ENCODE results near the gene RIC1.
"Not testable (repeated sequence)": the region's sequence is repeated elsewhere in the genome, so short reads cannot be mapped to it uniquely, and the experiment has no call there.

The RIC1 gene

DNA sequence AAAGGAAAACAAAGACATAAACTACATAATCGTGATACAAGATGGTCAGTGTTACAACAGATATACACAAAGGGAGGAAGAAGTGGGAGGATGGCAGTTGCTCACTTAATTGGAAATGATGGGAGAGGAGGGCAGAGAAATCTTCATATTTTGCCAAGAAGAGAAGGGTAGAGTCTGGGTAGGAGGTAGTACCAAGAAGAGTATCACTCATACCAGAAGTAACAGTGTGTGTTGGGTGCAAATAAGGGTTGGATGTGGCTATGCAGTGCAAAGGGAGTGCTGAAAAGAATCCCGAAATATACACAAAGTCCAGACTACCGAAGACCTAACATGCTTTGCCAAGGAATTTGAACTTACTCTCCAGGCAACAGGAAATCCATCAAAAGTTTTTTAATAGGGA is 163.0 kb downstream of the RIC1 start:
- no peak for DNase-seq

GRCh38 chr9:5793812-5794211 is 164.9 kb downstream of the RIC1 start:
- no peak for DNase-seq

DNA sequence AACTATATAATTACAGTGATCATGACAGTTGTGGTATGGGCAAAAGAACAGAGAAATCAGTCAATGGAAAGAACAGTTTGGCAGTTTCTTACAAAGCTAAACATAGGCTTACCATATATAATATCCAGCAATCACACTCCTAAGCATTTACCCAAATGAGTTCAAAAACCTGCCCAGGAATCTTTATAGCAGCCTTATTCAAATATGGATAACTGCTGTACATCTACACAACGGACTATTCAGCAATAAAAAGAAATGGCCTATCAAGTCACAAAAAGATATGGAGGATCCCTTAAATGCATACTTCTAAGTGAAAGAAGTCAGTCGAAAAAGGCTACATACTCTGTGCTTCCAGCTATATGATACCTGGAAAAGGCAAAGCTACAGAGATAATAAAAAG is 167.4 kb downstream of the RIC1 start:
- DNase-seq, result no peak

- DNase-seq, result no peak
Observed at GRCh38 chr9:5798581-5798980, 169.7 kb downstream of the RIC1 start.

- no peak for DNase-seq
Observed at GRCh38 chr9:5799314-5799713, 170.4 kb downstream of the RIC1 start.

DNA sequence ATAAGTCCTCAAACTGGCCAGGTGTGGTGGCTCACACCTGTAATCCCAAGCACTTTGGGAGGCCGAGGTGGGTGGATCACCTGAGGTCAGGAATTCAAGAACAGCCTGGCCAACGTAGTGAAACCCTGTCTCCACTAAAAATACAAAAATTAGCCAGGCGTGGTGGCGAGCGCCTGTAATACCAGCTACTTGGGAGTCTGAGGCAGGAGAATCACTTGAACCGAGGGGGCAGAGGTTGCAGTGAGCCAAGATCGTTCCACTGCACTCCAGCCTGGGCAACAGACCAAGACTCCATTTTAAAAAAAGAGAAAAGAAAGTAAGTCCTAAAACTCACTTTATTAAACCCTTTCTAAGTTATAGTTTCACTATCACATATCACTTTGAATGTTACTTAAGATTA is 171.5 kb downstream of the RIC1 start:
- DNase-seq, result not testable (repeated sequence)

- DNase-seq, result no peak
Observed at GRCh38 chr9:5800969-5801738, 172.2 kb downstream of the RIC1 start.

DNA sequence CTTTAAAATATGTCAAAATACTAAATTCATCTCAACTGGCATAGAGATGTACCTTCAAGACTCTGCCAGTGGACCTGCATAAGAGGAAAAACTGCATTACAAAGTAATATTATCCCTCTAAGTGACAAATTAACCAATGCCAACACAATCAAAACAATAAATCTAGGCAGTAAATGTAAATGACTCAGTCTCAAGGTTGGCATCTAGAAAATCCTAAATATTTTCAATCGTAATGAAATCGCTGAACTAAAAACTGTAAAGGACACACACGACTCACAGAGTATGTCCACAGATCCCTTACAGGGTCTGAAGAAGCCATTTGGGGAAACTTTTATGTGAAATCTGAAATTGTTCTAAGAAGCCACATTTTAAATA is 172.8 kb downstream of the RIC1 start:
- DNase-seq, result no peak

- DNase-seq, result no peak
Observed at GRCh38 chr9:5805478-5805877, 176.6 kb downstream of the RIC1 start.

- no peak for DNase-seq
Observed at GRCh38 chr9:5811751-5812150, 182.8 kb downstream of the RIC1 start.

GRCh38 chr9:5813824-5814223 is 184.9 kb downstream of the RIC1 start:
- no peak for DNase-seq

- no peak for DNase-seq
Observed at GRCh38 chr9:5815461-5815860, 186.6 kb downstream of the RIC1 start.

DNA sequence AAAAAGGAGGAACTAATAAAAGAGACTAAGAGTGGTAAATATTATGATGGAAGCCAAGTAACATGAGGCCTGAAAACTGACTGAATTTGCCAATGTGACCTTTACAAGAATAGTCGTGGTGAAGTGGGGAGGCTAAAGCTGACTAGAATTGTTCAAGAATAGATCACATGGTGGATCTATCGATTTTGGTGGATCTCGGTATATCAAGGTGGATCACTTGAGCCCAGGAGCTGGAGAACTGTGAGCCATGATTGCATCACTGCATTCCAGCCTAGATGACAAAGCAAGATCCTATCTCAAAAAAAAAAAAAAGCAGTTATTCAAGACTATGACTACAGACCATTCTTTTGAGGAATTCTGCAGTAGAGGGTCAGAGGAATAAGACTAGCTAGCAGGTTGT is 189.0 kb downstream of the RIC1 start:
- DNase-seq, result no peak

GRCh38 chr9:5818424-5819142 is 189.7 kb downstream of the RIC1 start:
- no peak for DNase-seq

DNA sequence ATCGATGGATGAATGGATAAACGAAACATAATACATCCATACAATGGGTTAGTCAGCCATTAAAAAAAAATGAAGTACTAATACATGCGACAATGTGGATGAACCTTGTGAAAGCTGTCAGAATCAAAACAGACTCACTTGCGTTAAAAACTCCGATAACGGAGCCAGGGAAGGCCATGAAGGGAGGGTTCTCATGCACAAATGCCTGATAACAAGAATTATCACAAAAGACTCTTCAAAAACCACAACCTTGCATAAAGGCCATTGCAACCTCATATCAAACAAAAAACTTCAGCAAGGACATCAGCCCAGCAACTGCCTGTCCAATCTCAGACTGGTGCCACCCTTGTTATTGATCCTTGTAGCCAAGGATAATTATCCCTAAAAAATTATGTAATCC is 190.3 kb downstream of the RIC1 start:
- DNase-seq, result no peak

- no peak for DNase-seq
Observed at GRCh38 chr9:5820425-5820824, 191.5 kb downstream of the RIC1 start.

DNA sequence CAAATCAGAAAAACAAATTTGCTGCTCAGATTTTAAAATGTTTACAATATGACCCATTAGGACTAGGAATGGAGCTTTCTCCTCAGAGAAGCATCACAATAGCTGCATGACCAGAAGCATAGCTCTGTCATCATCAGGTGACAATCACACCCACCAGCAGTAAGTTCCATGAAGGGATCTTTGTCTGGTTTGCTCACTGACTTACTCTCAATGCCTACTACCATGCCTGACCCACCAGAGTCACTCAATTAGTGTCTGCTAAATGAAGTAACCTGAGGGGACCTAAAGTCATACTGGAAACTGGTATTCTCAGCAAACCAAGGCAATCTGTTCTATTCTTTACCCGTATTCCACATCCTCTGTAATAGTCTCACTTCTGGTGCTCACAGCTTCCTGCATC is 196.3 kb downstream of the RIC1 start:
- no peak for DNase-seq
